Stimulated activated CD8-positive, alpha-beta memory T cell treated with anti-CD3 and anti-CD28 coated beads, Interleukin-7, amount 100 ng/mL, for 4 hours (primary cell): ENCODE data around the gene CENPS.
"Not testable (repeated sequence)": the region's sequence is repeated elsewhere in the genome, so short reads cannot be mapped to it uniquely, and the experiment has no call there.

Experiments used
- DNase-seq, 2 donors: peaks; one replicate each; pipeline ENCODE4 v3.0.0-alpha.2; 2020; ENCODE audit warnings: low read depth in 2 of 2

Gene CENPS

GRCh38 chr1:10419351-10419750 lies 10.9 kb upstream of the CENPS start:
- no peak for DNase-seq

GRCh38 chr1:10421637-10422036 lies 8.6 kb upstream of the CENPS start:
- no peak for DNase-seq

- no peak for DNase-seq
Observed at GRCh38 chr1:10424034-10424433, 6.2 kb upstream of the CENPS start.

- no peak for DNase-seq
Observed at GRCh38 chr1:10424651-10425050, 5.6 kb upstream of the CENPS start.

GRCh38 chr1:10425826-10426534 lies 4.3 kb upstream of the CENPS start:
- not testable (repeated sequence) for DNase-seq

GRCh38 chr1:10426535-10426848 lies 3.7 kb upstream of the CENPS start:
- DNase-seq: not testable (repeated sequence)

GRCh38 chr1:10428984-10429383 lies 1.2 kb upstream of the CENPS start:
- no peak for DNase-seq

GRCh38 chr1:10429868-10430215 lies 391 bp upstream of the CENPS start:
- DNase-seq: no peak

GRCh38 chr1:10431070-10431730 lies 967 bp downstream of the CENPS start:
- no peak for DNase-seq

- DNase-seq: no peak
Observed at GRCh38 chr1:10432910-10433700, 2.9 kb downstream of the CENPS start.

GRCh38 chr1:10433790-10434189 lies 3.6 kb downstream of the CENPS start:
- DNase-seq: no peak

GRCh38 chr1:10434590-10434989 lies 4.4 kb downstream of the CENPS start:
- DNase-seq: no peak

- DNase-seq: no peak
Observed at GRCh38 chr1:10437052-10437451, 6.8 kb downstream of the CENPS start.

- no peak for DNase-seq
Observed at GRCh38 chr1:10438677-10439163, 8.5 kb downstream of the CENPS start.

- DNase-seq: no peak
Observed at GRCh38 chr1:10440305-10440704, 10.1 kb downstream of the CENPS start.

- DNase-seq: no peak
Observed at GRCh38 chr1:10440794-10441193, 10.6 kb downstream of the CENPS start.

- DNase-seq: no peak
Observed at GRCh38 chr1:10444248-10444647, 14.0 kb downstream of the CENPS start.

- DNase-seq: no peak
Observed at GRCh38 chr1:10444795-10445397, 14.7 kb downstream of the CENPS start.

GRCh38 chr1:10446790-10447422 lies 16.7 kb downstream of the CENPS start:
- no peak for DNase-seq

GRCh38 chr1:10449751-10450150 lies 19.5 kb downstream of the CENPS start, which contains the start of gene CORT:
TSS of gene CORT (plus strand) at chr1:10450031. CDS start at chr1:10450224, 193 bp downstream.
- no peak for DNase-seq

- DNase-seq: no peak
Observed at GRCh38 chr1:10450156-10450814, 20.1 kb downstream of the CENPS start.
